Right lung (tissue), 5 donors: Measurements from ENCODE around the gene STARD7. TPM values are rescaled to one million over a fixed set of nuclear protein-coding genes. Genes with fewer than 3 reads are reported as not detected.
"Not testable (repeated sequence)": the region's sequence is repeated elsewhere in the genome, so short reads cannot be mapped to it uniquely, and the experiment has no call there.

ENCODE experiments used
- DNase-seq, 2 donors: peaks; one replicate each; pipeline ENCODE4 v3.0.0-alpha.2; 2013
- polyA plus RNA-seq, 5 donors: library from polyadenylated mRNA; unstranded; fragments of 120-200 nt; gene quantifications; one replicate each; pipeline versions ENCODE4 v1.2.1 to v1.2.3, GENCODE V29; 2013; ENCODE audit warnings: inconsistent platforms in 1 of 5, low replicate concordance in 1 of 5; ENCODE audit not compliant: insufficient read length in 5 of 5, insufficient read depth in 1 of 5

Gene STARD7
- polyA plus RNA-seq, 5 donors, result 94.3 to 117 (median 106) TPM

GRCh38 chr2:96167407-96168013, 41.1 kb downstream of the STARD7 start:
- no peak for DNase-seq

- no peak for DNase-seq
Measured at GRCh38 chr2:96164459-96165184, 44.0 kb downstream of the STARD7 start.

GRCh38 chr2:96163768-96164429, 44.7 kb downstream of the STARD7 start:
- DNase-seq, result no peak

- no peak for DNase-seq
Measured at GRCh38 chr2:96163415-96163767, 45.2 kb downstream of the STARD7 start.

GRCh38 chr2:96161898-96162297, 46.7 kb downstream of the STARD7 start:
- DNase-seq, result no peak

- not testable (repeated sequence) for DNase-seq
Measured at GRCh38 chr2:96160366-96160765, 48.3 kb downstream of the STARD7 start.

- DNase-seq, result no peak
Measured at GRCh38 chr2:96159084-96159830, 49.4 kb downstream of the STARD7 start.

- DNase-seq, result no peak
Measured at GRCh38 chr2:96158554-96158940, 50.1 kb downstream of the STARD7 start.

GRCh38 chr2:96157649-96158553, 50.7 kb downstream of the STARD7 start:
- DNase-seq, result no peak

GRCh38 chr2:96156926-96157648, 51.5 kb downstream of the STARD7 start:
- no peak for DNase-seq

- no peak for DNase-seq
Measured at GRCh38 chr2:96156011-96156820, 52.4 kb downstream of the STARD7 start.

- DNase-seq, result no peak
Measured at GRCh38 chr2:96154506-96155380, 53.9 kb downstream of the STARD7 start.

GRCh38 chr2:96153991-96154431, 54.6 kb downstream of the STARD7 start:
- DNase-seq, result no peak

GRCh38 chr2:96153291-96153713, 55.3 kb downstream of the STARD7 start:
- no peak for DNase-seq

- no peak for DNase-seq
Measured at GRCh38 chr2:96152304-96153161, 56.1 kb downstream of the STARD7 start.

- no peak for DNase-seq
Measured at GRCh38 chr2:96151595-96152303, 56.9 kb downstream of the STARD7 start.
